GM23338 (cell line): ENCODE measurements around the gene OR8B8. TPM values are rescaled to one million over a fixed set of nuclear protein-coding genes. Genes with fewer than 3 reads are reported as not detected.

Source experiments
- ATAC-seq: fragments of 200-7000 bp; cut with Tn5 transposase; 3 replicates; pipeline ENCODE4 v1.9.1; 2020
- DNase-seq: peaks from one replicate; pipeline ENCODE4 v3.0.0-alpha.2; 2015; ENCODE audit warnings: low spot score
- H2AFZ ChIP-seq: fragments of 200-600 bp; sonication (generic); 2 replicates; pipeline ENCODE4 v1.8.0; 2016; ENCODE audit warnings: antibody characterized with exemption, mild to moderate bottlenecking, moderate library complexity
- H3F3A ChIP-seq: fragments of 200-600 bp; sonication (generic); replicated peaks from 2 replicates; pipeline ENCODE4 v1.8.0; 2017; ENCODE audit warnings: antibody characterized with exemption, mixed run types, low read depth
- H3K27ac ChIP-seq: fragments of 200-600 bp; sonication (generic); 2 replicates; pipeline ENCODE4 v1.6.1; 2016; ENCODE audit warnings: low read depth
- H3K27me3 ChIP-seq: fragments of 200-600 bp; sonication (generic); 2 replicates; pipeline ENCODE4 v1.8.0; 2016; ENCODE audit warnings: mild to moderate bottlenecking, mixed run types, moderate library complexity; ENCODE audit not compliant: insufficient read depth
- H3K36me3 ChIP-seq: fragments of 200-600 bp; sonication (generic); 2 replicates; pipeline ENCODE4 v1.8.0; 2016; ENCODE audit warnings: mild to moderate bottlenecking; ENCODE audit not compliant: insufficient read depth
- H3K4me1 ChIP-seq: fragments of 200-600 bp; sonication (generic); 2 replicates; pipeline ENCODE4 v1.8.0; 2016; ENCODE audit warnings: mild to moderate bottlenecking, moderate library complexity; ENCODE audit not compliant: insufficient read depth
- H3K4me2 ChIP-seq: fragments of 200-600 bp; sonication (generic); 2 replicates; pipeline ENCODE4 v1.7.1; 2017; ENCODE audit warnings: mixed run types
- H3K4me3 ChIP-seq: fragments of 200-600 bp; sonication (generic); 2 replicates; pipeline ENCODE4 v1.6.1; 2016; ENCODE audit warnings: mixed run types
- H3K79me2 ChIP-seq: fragments of 200-600 bp; sonication (generic); replicated peaks from 2 replicates; pipeline ENCODE4 v1.8.0; 2017; ENCODE audit warnings: mild to moderate bottlenecking; ENCODE audit not compliant: insufficient read depth
- H3K9me2 ChIP-seq: fragments of 200-600 bp; sonication (generic); 2 replicates; pipeline ENCODE4 v1.8.0; 2017; ENCODE audit not compliant: insufficient read depth
- H4K20me1 ChIP-seq: fragments of 200-600 bp; sonication (generic); replicated peaks from 2 replicates; pipeline ENCODE4 v1.8.0; 2017; ENCODE audit warnings: mild to moderate bottlenecking; ENCODE audit not compliant: insufficient read depth
- H3K27ac Mint-ChIP-seq: 2 replicates; pipeline ENCODE4 v1.8.0; 2020; ENCODE audit warnings: inconsistent platforms, mild to moderate bottlenecking, moderate library complexity, mixed read lengths
- H3K27me3 Mint-ChIP-seq: 3 replicates; pipeline ENCODE4 v1.8.0; 2022; ENCODE audit warnings: low read depth, mild to moderate bottlenecking, moderate library complexity, mixed read lengths, inconsistent platforms; ENCODE audit not compliant: insufficient read depth, poor library complexity
- H3K36me3 Mint-ChIP-seq: 3 replicates; pipeline ENCODE4 v1.8.0; 2021; ENCODE audit warnings: low read depth, mild to moderate bottlenecking, inconsistent platforms, moderate library complexity, mixed read lengths
- H3K4me1 Mint-ChIP-seq: 3 replicates; pipeline ENCODE4 v1.8.0; 2020; ENCODE audit warnings: mild to moderate bottlenecking, inconsistent platforms, mixed read lengths
- H3K4me3 Mint-ChIP-seq: 3 replicates; pipeline ENCODE4 v1.8.0; 2021; ENCODE audit warnings: moderate library complexity, mild to moderate bottlenecking, inconsistent platforms, mixed read lengths
- H3K9me3 Mint-ChIP-seq: 3 replicates; pipeline ENCODE4 v1.8.0; 2020; ENCODE audit warnings: moderate library complexity, mild to moderate bottlenecking, inconsistent platforms, mixed read lengths
- CREB1 ChIP-seq: fragments of 250-450 bp; sonication (Bioruptor Pico); IDR thresholded peaks from 2 replicates; pipeline ENCODE4 v1.5.0; 2020; ENCODE audit warnings: low read depth, mild to moderate bottlenecking, moderate library complexity
- EZH2 ChIP-seq: fragments of 200-600 bp; sonication (generic); IDR thresholded peaks from one replicate; pipeline ENCODE4 v1.8.0; 2017; ENCODE audit warnings: antibody characterized with exemption, mild to moderate bottlenecking, low read depth; ENCODE audit not compliant: unreplicated experiment
- JUNB ChIP-seq: IDR thresholded peaks from one replicate; pipeline ENCODE4 v1.6.1; 2016; ENCODE audit warnings: antibody characterized with exemption; ENCODE audit not compliant: unreplicated experiment
- NANOG ChIP-seq: IDR thresholded peaks from 2 replicates; pipeline ENCODE4 v1.6.1; 2016; ENCODE audit warnings: antibody characterized with exemption, borderline replicate concordance
- POLR2AphosphoS5 ChIP-seq: IDR thresholded peaks from 2 replicates; pipeline ENCODE4 v1.6.1; 2016; ENCODE audit warnings: antibody characterized with exemption, low read depth
- STAT1 ChIP-seq: IDR thresholded peaks from one replicate; pipeline ENCODE4 v1.6.1; 2016; ENCODE audit warnings: antibody characterized with exemption; ENCODE audit not compliant: unreplicated experiment
- ZNF331 ChIP-seq: fragments of 250-450 bp; sonication (Bioruptor Pico); IDR thresholded peaks from 2 replicates; pipeline ENCODE4 v1.5.0; 2020; ENCODE audit warnings: low read depth, mild to moderate bottlenecking, moderate library complexity
- polyA plus RNA-seq: library from polyadenylated mRNA; unstranded; fragments of >200 nt; fragmentation: Nextera tagmentation; extraction: Ambion mirVana; gene quantifications from 2 replicates; pipeline ENCODE4 v1.2.1, GENCODE V29; 2016
- total RNA-seq: library from RNA; depleted of rRNA; stranded (reverse); fragments of >200 nt; shearing (Covaris generic); gene quantifications from 2 replicates; pipeline ENCODE4 v1.2.3, GENCODE V29; 2014
- TF ChIP-seq, protein P1 (sequence below): IDR thresholded peaks from 2 replicates; pipeline ENCODE4 v1.6.1; 2016; ENCODE audit warnings: antibody characterized with exemption
- TF ChIP-seq, protein P2 (sequence below): IDR thresholded peaks from one replicate; pipeline ENCODE4 v1.6.1; 2018; ENCODE audit warnings: antibody characterized with exemption; ENCODE audit not compliant: unreplicated experiment
- TF ChIP-seq, protein P3 (sequence below), 2 experiments: fragments of 200-600 bp in 1 of 2; sonication (generic) in 1 of 2; conservative IDR thresholded peaks; 2 replicates each; pipeline versions ENCODE4 v1.5.1 to v1.6.1; 2016 to 2017; ENCODE audit warnings: antibody characterized with exemption in 2 of 2, low read depth in 2 of 2, mild to moderate bottlenecking in 2 of 2, moderate library complexity in 1 of 2

The OR8B8 gene
- total and polyA plus RNA-seq, 2 experiments from 2014 or later = not detected

DNA sequence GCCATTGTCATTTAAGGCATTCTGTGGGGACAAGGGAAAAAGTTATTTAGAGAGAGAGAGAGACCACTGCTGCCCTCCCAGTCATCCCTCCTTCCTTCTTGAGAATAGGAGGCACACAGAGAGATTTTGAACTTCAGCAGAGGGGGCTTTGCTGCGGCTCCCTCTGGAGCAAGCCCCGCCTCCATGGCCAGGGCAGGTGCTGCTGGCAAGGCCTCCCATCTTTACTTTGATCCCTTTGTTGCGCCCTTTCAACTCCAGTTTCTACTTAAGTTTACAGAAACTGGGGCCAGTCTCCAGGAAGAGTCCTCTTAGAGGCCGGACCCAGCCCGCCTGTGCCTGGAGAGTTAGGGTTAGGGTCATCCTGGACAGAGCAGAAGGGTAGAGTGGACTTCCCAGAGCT is 4.4 kb downstream of the OR8B8 start:
- no peaks in the 10 kb centered on the region for H3K27me3 ChIP-seq
- H3K4me1 Mint-ChIP-seq = no peaks in the 10 kb centered on the region
- peak; percentile 17 for DNase-seq
- H3F3A ChIP-seq = no peaks in the 10 kb centered on the region
- no peaks in the 10 kb centered on the region for H3K36me3 ChIP-seq
- no peaks in the 10 kb centered on the region for H3K79me2 ChIP-seq
- H3K9me3 Mint-ChIP-seq = no peaks in the 10 kb centered on the region
- peak overlapping the region; percentile 59 for H2AFZ ChIP-seq
- H3K4me1 ChIP-seq = no peaks in the 10 kb centered on the region
- no peak overlapping the region for H3K4me3 ChIP-seq
- H3K4me3 Mint-ChIP-seq = no peak overlapping the region
- H3K27me3 Mint-ChIP-seq = peaks cover 1% of the 10 kb centered on the region
- no peak overlapping the region for H3K4me2 ChIP-seq
- TF ChIP-seq, protein P1, sequence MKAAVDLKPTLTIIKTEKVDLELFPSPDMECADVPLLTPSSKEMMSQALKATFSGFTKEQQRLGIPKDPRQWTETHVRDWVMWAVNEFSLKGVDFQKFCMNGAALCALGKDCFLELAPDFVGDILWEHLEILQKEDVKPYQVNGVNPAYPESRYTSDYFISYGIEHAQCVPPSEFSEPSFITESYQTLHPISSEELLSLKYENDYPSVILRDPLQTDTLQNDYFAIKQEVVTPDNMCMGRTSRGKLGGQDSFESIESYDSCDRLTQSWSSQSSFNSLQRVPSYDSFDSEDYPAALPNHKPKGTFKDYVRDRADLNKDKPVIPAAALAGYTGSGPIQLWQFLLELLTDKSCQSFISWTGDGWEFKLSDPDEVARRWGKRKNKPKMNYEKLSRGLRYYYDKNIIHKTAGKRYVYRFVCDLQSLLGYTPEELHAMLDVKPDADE = no peak
- H3K36me3 Mint-ChIP-seq = no peaks in the 10 kb centered on the region
- H4K20me1 ChIP-seq = no peaks in the 10 kb centered on the region
- no peak for ATAC-seq
- H3K27ac ChIP-seq = no peak overlapping the region
- H3K27ac Mint-ChIP-seq = 0 out of 2 replicates have a peak overlapping the region, but pooled peaks have one; percentile 2
- H3K9me2 ChIP-seq = peaks cover 9% of the 10 kb centered on the region

DNA sequence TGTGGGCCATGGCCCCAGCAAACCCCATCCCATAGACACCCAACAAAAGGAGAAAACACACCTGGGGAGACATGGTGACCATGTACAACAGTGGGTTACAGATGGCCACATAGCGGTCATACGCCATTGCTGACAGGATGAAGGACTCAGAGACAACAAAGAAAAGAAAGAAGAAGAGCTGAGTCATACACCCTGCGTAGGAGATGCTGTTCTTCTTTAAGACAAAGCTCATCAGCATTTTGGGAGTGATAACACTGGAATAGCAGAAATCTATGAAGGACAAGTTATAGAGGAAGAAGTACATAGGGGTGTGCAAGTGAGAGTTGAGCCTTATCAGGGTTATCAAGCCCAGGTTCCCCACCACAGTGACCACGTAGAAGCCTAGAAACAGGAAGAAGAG is 4.9 kb downstream of the OR8B8 start:
- H3K79me2 ChIP-seq = no peaks in the 10 kb centered on the region
- Mint-ChIP-seq H3K27ac (0 out of 2 replicates have a peak overlapping the region, but pooled peaks have one; percentile 2), H3K4me1 (no peaks in the 10 kb centered on the region), H3K9me3 (no peaks in the 10 kb centered on the region), H3K4me3 (no peak overlapping the region), H3K27me3 (peaks cover 1% of the 10 kb centered on the region), H3K36me3 (no peaks in the 10 kb centered on the region)
- no peak overlapping the region for H3K4me3 ChIP-seq
- no peak overlapping the region for H3K4me2 ChIP-seq
- H3K36me3 ChIP-seq = no peaks in the 10 kb centered on the region
- no peaks in the 10 kb centered on the region for H3K4me1 ChIP-seq
- no peaks in the 10 kb centered on the region for H4K20me1 ChIP-seq
- H2AFZ ChIP-seq = peak overlapping the region; percentile 59
- H3F3A ChIP-seq = no peaks in the 10 kb centered on the region
- ATAC-seq (no peak), DNase-seq (no peak)
- no peak overlapping the region for H3K27ac ChIP-seq
- TF ChIP-seq EZH2 (no peak), NANOG (no peak), STAT1 (no peak), JUNB (no peak)
- TF ChIP-seq, protein P2, sequence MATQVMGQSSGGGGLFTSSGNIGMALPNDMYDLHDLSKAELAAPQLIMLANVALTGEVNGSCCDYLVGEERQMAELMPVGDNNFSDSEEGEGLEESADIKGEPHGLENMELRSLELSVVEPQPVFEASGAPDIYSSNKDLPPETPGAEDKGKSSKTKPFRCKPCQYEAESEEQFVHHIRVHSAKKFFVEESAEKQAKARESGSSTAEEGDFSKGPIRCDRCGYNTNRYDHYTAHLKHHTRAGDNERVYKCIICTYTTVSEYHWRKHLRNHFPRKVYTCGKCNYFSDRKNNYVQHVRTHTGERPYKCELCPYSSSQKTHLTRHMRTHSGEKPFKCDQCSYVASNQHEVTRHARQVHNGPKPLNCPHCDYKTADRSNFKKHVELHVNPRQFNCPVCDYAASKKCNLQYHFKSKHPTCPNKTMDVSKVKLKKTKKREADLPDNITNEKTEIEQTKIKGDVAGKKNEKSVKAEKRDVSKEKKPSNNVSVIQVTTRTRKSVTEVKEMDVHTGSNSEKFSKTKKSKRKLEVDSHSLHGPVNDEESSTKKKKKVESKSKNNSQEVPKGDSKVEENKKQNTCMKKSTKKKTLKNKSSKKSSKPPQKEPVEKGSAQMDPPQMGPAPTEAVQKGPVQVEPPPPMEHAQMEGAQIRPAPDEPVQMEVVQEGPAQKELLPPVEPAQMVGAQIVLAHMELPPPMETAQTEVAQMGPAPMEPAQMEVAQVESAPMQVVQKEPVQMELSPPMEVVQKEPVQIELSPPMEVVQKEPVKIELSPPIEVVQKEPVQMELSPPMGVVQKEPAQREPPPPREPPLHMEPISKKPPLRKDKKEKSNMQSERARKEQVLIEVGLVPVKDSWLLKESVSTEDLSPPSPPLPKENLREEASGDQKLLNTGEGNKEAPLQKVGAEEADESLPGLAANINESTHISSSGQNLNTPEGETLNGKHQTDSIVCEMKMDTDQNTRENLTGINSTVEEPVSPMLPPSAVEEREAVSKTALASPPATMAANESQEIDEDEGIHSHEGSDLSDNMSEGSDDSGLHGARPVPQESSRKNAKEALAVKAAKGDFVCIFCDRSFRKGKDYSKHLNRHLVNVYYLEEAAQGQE = no peak
- peaks cover 9% of the 10 kb centered on the region for H3K9me2 ChIP-seq
- H3K27me3 ChIP-seq = no peaks in the 10 kb centered on the region

DNA sequence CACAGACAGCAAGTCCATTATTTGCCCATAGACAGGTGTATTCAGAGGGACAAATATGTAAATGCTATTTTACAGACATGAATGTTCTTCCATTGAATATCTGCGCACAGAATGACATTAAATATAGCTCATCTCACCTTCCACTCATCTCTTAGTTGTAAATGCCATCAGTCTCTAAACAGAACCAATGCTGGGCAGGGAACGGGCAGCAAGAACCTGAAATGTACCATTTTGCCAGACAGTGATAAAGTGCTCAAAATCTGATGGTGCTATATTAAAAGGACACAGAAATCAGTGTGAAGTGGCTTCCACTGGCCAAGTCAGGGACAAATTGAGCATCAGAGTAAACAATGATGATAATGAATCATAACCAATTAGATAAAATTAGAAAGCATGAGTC is 10.8 kb downstream of the OR8B8 start:
- H3K4me1 ChIP-seq = no peaks in the 10 kb centered on the region
- peaks cover 3% of the 10 kb centered on the region; the same call in 1 of the 2 replicates for H3K9me2 ChIP-seq
- H3K27ac ChIP-seq = no peak overlapping the region
- no peaks in the 10 kb centered on the region for H3K4me1 Mint-ChIP-seq
- H3K79me2 ChIP-seq = no peaks in the 10 kb centered on the region
- DNase-seq (no peak), ATAC-seq (no peak)
- H3K36me3 Mint-ChIP-seq = 0 out of 3 replicates have a peak, but pooled peaks cover 2% of the 10 kb centered on the region
- no peak overlapping the region for H3K27ac Mint-ChIP-seq
- no peak overlapping the region for H3K4me2 ChIP-seq
- no peaks in the 10 kb centered on the region for H3F3A ChIP-seq
- no peak overlapping the region for H3K4me3 Mint-ChIP-seq
- H2AFZ ChIP-seq = no peak overlapping the region
- H3K27me3 Mint-ChIP-seq = peaks cover 1% of the 10 kb centered on the region
- peaks cover under 1% of the 10 kb centered on the region; the same call in 1 of the 3 replicates for H3K9me3 Mint-ChIP-seq
- H3K4me3 ChIP-seq = no peak overlapping the region
- no peaks in the 10 kb centered on the region for H4K20me1 ChIP-seq
- no peaks in the 10 kb centered on the region for H3K36me3 ChIP-seq
- H3K27me3 ChIP-seq = no peaks in the 10 kb centered on the region
- TF ChIP-seq, protein P2 = no peak
- TF ChIP-seq NANOG = no peak
- no peak for TF ChIP-seq CREB1 (CRISPR knock-in tag)
- TF ChIP-seq POLR2AphosphoS5 = no peak
- TF ChIP-seq, protein P3, sequence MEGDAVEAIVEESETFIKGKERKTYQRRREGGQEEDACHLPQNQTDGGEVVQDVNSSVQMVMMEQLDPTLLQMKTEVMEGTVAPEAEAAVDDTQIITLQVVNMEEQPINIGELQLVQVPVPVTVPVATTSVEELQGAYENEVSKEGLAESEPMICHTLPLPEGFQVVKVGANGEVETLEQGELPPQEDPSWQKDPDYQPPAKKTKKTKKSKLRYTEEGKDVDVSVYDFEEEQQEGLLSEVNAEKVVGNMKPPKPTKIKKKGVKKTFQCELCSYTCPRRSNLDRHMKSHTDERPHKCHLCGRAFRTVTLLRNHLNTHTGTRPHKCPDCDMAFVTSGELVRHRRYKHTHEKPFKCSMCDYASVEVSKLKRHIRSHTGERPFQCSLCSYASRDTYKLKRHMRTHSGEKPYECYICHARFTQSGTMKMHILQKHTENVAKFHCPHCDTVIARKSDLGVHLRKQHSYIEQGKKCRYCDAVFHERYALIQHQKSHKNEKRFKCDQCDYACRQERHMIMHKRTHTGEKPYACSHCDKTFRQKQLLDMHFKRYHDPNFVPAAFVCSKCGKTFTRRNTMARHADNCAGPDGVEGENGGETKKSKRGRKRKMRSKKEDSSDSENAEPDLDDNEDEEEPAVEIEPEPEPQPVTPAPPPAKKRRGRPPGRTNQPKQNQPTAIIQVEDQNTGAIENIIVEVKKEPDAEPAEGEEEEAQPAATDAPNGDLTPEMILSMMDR (conservative IDR thresholded peaks at IDR 0.05; ENCODE audit: low read depth in 2 of 2) = no peak
- TF ChIP-seq ZNF331 (CRISPR knock-in tag) = no peak
